ENCODE data around the gene NFYB. TPM values are rescaled to one million over a fixed set of nuclear protein-coding genes. Genes with fewer than 3 reads are reported as not detected.
"Not testable (repeated sequence)": the region's sequence is repeated elsewhere in the genome, so short reads cannot be mapped to it uniquely, and the experiment has no call there.

The NFYB gene
- polyA plus RNA-seq, 2 of the 4 experiments (the other 2 are of a cell fraction) = 45.2 to 70.2 TPM

DNA sequence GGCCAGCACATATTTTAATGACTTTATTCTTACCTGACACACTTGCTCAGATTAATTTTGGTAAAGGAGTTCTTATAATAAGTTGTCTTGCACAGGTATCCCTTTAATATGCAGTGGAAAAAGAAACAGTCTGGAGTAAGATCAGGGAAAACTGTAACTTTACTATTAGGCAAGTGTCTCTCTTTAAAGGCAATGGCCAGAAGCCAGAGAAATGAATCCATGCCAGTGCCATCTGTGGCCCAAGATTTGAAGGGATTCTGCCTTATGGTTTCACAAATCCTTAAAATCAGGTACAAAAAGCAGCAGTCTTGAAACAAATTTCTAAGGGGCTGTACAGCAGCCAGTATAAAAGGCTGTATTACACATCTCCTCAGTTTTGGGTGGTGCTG is 22.4 kb downstream of the NFYB start:
- FAIRE-seq (no peak), DNase-seq (ENCODE audit: low read depth in 1 of 2, low spot score in 1 of 2) (no peak), ATAC-seq (peak in 1 of 2 experiments; percentile 30; a peak in 4 of 6 replicates)
- no peak for TF ChIP-seq HOXB13 (CRISPR knock-in tag; IDR thresholded peaks at IDR 0.05; ENCODE audit: low read depth)
- TF ChIP-seq HOXA7 (CRISPR knock-in tag; IDR thresholded peaks at IDR 0.05) = no peak
- TF ChIP-seq, protein P1, sequence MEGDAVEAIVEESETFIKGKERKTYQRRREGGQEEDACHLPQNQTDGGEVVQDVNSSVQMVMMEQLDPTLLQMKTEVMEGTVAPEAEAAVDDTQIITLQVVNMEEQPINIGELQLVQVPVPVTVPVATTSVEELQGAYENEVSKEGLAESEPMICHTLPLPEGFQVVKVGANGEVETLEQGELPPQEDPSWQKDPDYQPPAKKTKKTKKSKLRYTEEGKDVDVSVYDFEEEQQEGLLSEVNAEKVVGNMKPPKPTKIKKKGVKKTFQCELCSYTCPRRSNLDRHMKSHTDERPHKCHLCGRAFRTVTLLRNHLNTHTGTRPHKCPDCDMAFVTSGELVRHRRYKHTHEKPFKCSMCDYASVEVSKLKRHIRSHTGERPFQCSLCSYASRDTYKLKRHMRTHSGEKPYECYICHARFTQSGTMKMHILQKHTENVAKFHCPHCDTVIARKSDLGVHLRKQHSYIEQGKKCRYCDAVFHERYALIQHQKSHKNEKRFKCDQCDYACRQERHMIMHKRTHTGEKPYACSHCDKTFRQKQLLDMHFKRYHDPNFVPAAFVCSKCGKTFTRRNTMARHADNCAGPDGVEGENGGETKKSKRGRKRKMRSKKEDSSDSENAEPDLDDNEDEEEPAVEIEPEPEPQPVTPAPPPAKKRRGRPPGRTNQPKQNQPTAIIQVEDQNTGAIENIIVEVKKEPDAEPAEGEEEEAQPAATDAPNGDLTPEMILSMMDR (IDR thresholded peaks at IDR 0.05) = no peak
- TF ChIP-seq, protein P2, sequence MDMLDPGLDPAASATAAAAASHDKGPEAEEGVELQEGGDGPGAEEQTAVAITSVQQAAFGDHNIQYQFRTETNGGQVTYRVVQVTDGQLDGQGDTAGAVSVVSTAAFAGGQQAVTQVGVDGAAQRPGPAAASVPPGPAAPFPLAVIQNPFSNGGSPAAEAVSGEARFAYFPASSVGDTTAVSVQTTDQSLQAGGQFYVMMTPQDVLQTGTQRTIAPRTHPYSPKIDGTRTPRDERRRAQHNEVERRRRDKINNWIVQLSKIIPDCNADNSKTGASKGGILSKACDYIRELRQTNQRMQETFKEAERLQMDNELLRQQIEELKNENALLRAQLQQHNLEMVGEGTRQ (IDR thresholded peaks at IDR 0.05) = no peak
- no peak for TF ChIP-seq CEBPB (IDR thresholded peaks at IDR 0.05)
- TF ChIP-seq EP300 (IDR thresholded peaks at IDR 0.05) = no peak
- TF ChIP-seq KDM1A (IDR thresholded peaks at IDR 0.05; ENCODE audit: low read depth) = no peak
- no peak for TF ChIP-seq CBX8 (IDR thresholded peaks at IDR 0.05)
- TF ChIP-seq, protein P3, sequence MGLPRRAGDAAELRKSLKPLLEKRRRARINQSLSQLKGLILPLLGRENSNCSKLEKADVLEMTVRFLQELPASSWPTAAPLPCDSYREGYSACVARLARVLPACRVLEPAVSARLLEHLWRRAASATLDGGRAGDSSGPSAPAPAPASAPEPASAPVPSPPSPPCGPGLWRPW (IDR thresholded peaks at IDR 0.05) = no peak
- no peak for TF ChIP-seq EHMT2 (IDR thresholded peaks at IDR 0.05; ENCODE audit: low read depth)
- no peak for TF ChIP-seq CHD2 (IDR thresholded peaks at IDR 0.05; ENCODE audit: low read length, partially characterized antibody)
- TF ChIP-seq, protein P4, sequence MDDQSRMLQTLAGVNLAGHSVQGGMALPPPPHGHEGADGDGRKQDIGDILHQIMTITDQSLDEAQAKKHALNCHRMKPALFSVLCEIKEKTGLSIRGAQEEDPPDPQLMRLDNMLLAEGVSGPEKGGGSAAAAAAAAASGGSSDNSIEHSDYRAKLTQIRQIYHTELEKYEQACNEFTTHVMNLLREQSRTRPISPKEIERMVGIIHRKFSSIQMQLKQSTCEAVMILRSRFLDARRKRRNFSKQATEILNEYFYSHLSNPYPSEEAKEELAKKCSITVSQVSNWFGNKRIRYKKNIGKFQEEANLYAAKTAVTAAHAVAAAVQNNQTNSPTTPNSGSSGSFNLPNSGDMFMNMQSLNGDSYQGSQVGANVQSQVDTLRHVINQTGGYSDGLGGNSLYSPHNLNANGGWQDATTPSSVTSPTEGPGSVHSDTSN (IDR thresholded peaks at IDR 0.05) = no peak
- TF ChIP-seq NFE2L2 (conservative IDR thresholded peaks at IDR 0.05; ENCODE audit: low read length) = no peak
- TF ChIP-seq, protein P5, sequence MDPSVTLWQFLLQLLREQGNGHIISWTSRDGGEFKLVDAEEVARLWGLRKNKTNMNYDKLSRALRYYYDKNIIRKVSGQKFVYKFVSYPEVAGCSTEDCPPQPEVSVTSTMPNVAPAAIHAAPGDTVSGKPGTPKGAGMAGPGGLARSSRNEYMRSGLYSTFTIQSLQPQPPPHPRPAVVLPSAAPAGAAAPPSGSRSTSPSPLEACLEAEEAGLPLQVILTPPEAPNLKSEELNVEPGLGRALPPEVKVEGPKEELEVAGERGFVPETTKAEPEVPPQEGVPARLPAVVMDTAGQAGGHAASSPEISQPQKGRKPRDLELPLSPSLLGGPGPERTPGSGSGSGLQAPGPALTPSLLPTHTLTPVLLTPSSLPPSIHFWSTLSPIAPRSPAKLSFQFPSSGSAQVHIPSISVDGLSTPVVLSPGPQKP (IDR thresholded peaks at IDR 0.05; ENCODE audit: low read depth, low read length) = no peak
- no peak for TF ChIP-seq ZFP36 (IDR thresholded peaks at IDR 0.05; ENCODE audit: borderline replicate concordance, partially characterized antibody)
- no peak for TF ChIP-seq SMC3 (IDR thresholded peaks at IDR 0.05)
- TF ChIP-seq MAZ (IDR thresholded peaks at IDR 0.05; ENCODE audit: borderline replicate concordance, low read depth, low read length) = no peak
- TF ChIP-seq HDAC2 (IDR thresholded peaks at IDR 0.05) = no peak
- TF ChIP-seq FOXS1 (CRISPR knock-in tag; IDR thresholded peaks at IDR 0.05) = no peak
- no peak overlapping the region for H3K4me3 ChIP-seq
- CTCF ChIA-PET = interaction anchor here (0.6 kb wide), 1 partner anchor 327 kb away, joined by 3 read pairs; no protein-coding TSS in a partner anchor
- POLR2A ChIA-PET = interaction anchor here (1.3 kb wide), 1 partner anchor 22 kb away, joined by 3 read pairs; the partner anchor contains the start of gene NFYB
- 0 out of 3 replicates have a peak overlapping the region, but pooled peaks have one; percentile 11 for H3K4me2 ChIP-seq
- H3K4me1 ChIP-seq = peaks cover 34% of the 10 kb centered on the region
- H3K27ac ChIP-seq = 0 out of 6 replicates have a peak overlapping the region, but pooled peaks of 1 of the 2 experiments have one; percentile 1
- H3K9me3 ChIP-seq = no peaks in the 10 kb centered on the region

DNA sequence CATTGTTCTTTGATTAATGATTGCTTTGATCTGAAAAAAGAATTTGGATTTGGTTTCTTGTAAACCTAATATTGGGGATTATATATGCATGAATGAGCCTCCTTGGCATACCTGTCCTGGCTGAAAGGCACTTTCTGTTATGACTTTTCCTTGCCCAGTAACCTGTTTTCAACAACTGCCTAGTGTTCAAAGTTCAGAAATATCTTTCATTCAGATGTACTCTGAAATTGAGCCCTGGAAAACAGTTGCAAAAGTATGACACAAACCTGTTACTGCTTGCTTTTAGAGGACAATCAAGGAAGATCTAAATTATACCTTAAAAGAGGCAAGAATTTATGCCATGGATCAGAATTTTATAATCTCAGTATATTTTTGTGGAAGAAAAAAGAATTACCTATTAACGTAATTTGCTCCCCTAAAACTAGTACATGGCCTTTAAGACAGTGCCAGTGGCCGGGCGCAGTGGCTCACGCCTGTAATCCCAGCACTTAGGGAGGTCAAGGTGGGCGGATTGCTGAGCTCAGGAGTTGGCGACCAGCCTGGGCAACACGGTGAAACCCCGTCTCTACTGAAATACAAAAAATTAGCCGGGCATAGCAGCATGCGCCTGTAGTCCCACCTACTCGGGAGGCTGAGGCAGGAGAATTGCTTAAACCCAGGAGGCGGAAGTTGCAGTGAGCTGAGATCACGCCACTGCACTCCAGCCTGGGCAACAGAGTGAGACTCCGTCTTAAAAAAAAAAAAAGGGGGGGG is 23.0 kb downstream of the NFYB start:
- CTCF ChIA-PET; H3K9me3 ChIP-seq; H3K4me3 ChIP-seq; H3K27ac ChIP-seq; H3K4me2 ChIP-seq; POLR2A ChIA-PET; DNase-seq (ENCODE audit: low read depth in 1 of 2, low spot score in 1 of 2): not testable (repeated sequence)
- 91% methylated on average over 14 of the region's 14 CpGs for WGBS (ENCODE audit: missing lambda C conversion rate)
- peaks cover 31% of the 10 kb centered on the region; the same call in 2 of the 3 replicates for H3K4me1 ChIP-seq
- ATAC-seq = peak in 1 of 2 experiments; percentile 34; a peak in 2 of 6 replicates
- FAIRE-seq = peak; percentile 86

Measured in A549 (cell line).